Esophagus squamous epithelium (tissue), 5 donors: ENCODE results near the gene SHKBP1. TPM values are rescaled to one million over a fixed set of nuclear protein-coding genes. Genes with fewer than 3 reads are reported as not detected.

Experiments
- DNase-seq: peaks from one replicate; lab custom pipeline; 2025; lab: John Stamatoyannopoulos, UW
- H3K27ac ChIP-seq, 4 donors: fragments of 200-600 bp; sonication (generic); one replicate each; pipeline ENCODE4 v1.5.1; 2016 to 2019; ENCODE audit warnings: mild to moderate bottlenecking in 1 of 4
- H3K27me3 ChIP-seq, 4 donors: fragments of 200-600 bp; sonication (generic); 1 replicate in 3 of 4; 2 replicates in 1 of 4; pipeline versions ENCODE4 v1.5.1 to v1.6.0; 2017 to 2021; ENCODE audit warnings: antibody characterized with exemption in 1 of 4
- H3K36me3 ChIP-seq, 3 donors: fragments of 200-600 bp; sonication (generic); one replicate each; pipeline ENCODE4 v1.5.1; 2016 to 2019
- H3K4me1 ChIP-seq, 3 donors: fragments of 200-600 bp; sonication (generic); one replicate each; pipeline ENCODE4 v1.5.1; 2017 to 2019
- H3K4me3 ChIP-seq, 4 donors: fragments of 200-600 bp; sonication (generic); 1 replicate in 3 of 4; 2 replicates in 1 of 4; pipeline ENCODE4 v1.5.1; 2016 to 2019; ENCODE audit warnings: mild to moderate bottlenecking in 2 of 4, moderate library complexity in 1 of 4
- H3K9me3 ChIP-seq, 3 donors: fragments of 200-600 bp; sonication (generic); one replicate each; pipeline ENCODE4 v1.5.1; 2016 to 2019
- CTCF ChIP-seq, 6 experiments: fragments of 450-650 bp in 4 of 6; fragments of 200-600 bp in 2 of 6; sonication (generic) in 2 of 6; IDR thresholded peaks; one replicate each; pipeline ENCODE4 v1.5.1; 2016 to 2019; ENCODE audit warnings: antibody characterized with exemption in 6 of 6, mild to moderate bottlenecking in 4 of 6, moderate library complexity in 4 of 6
- POLR2A ChIP-seq, 4 donors: fragments of 450-650 bp; IDR thresholded peaks; one replicate each; pipeline ENCODE4 v1.6.1; 2017; ENCODE audit warnings: antibody characterized with exemption in 4 of 4, mild to moderate bottlenecking in 4 of 4, moderate library complexity in 3 of 4
- WGBS, 2 donors: methylation state at CpG; one replicate each; pipeline ENCODE4 v1.1.5; 2018; 5-methylcytosine and 5-hydroxymethylcytosine counted together
- intact Hi-C: fragments of 100-400 bp; cut with DNase I; formaldehyde crosslinking; loops from one replicate; pipeline ENCODE4 v1.15.0; 2022
- total RNA-seq, 4 donors: library from RNA; depleted of rRNA; stranded (reverse); fragments of >200 nt; gene quantifications; one replicate each; pipeline ENCODE4 v1.1.0, GENCODE V29; 2016
- donor health status: DM: yes; HTN: yes; CAD: no.

The SHKBP1 gene
- total RNA-seq, 4 donors from 2014 or later: 42.3 to 77.9 (median 49.8) TPM

GRCh38 chr19:40578442-40578908 lies 1.8 kb downstream of the SHKBP1 start:
- H3K27me3 ChIP-seq: no peaks in the 10 kb centered on the region
- H3K4me3 ChIP-seq: no peak overlapping the region
- TF ChIP-seq CTCF (IDR thresholded peaks at IDR 0.05) (no peak), POLR2A (IDR thresholded peaks at IDR 0.05) (no peak)
- H3K36me3 ChIP-seq: peaks cover 6 to 43% (median 24%) of the 10 kb centered on the region in 3 donors
- intact Hi-C loops: no loop called here
- H3K27ac ChIP-seq: no peak overlapping the region
- H3K4me1 ChIP-seq: peaks cover 6 to 26% (median 15%) of the 10 kb centered on the region in 3 donors
- 76 to 93% methylated on average over 9 to 10 of the region's 12 CpGs for WGBS, 2 donors
- DNase-seq: no peak
- no peaks in the 10 kb centered on the region for H3K9me3 ChIP-seq

GRCh38 chr19:40580619-40581018 lies 3.9 kb downstream of the SHKBP1 start:
- Histone ChIP-seq H3K36me3 (peaks cover 6 to 64% (median 28%) of the 10 kb centered on the region in 3 donors), H3K4me1 (peaks cover 6 to 26% (median 15%) of the 10 kb centered on the region in 3 donors), H3K4me3 (no peak overlapping the region), H3K27ac (peak overlapping the region in 1 of 4 donors; percentile 63), H3K27me3 (no peaks in the 10 kb centered on the region), H3K9me3 (no peaks in the 10 kb centered on the region)
- intact Hi-C loops: no loop called here
- TF ChIP-seq CTCF (IDR thresholded peaks at IDR 0.05) (no peak), POLR2A (IDR thresholded peaks at IDR 0.05) (no peak)
- DNase-seq: no peak
- WGBS, 2 donors: 99 to 100% methylated on average over 3 to 11 of the region's 13 CpGs

GRCh38 chr19:40581531-40581930 lies 4.9 kb downstream of the SHKBP1 start:
- Histone ChIP-seq H3K27me3 (no peaks in the 10 kb centered on the region), H3K27ac (no peak overlapping the region), H3K9me3 (no peaks in the 10 kb centered on the region), H3K4me3 (no peak overlapping the region), H3K36me3 (peaks cover 6 to 73% (median 28%) of the 10 kb centered on the region in 3 donors), H3K4me1 (peaks cover 6 to 17% (median 11%) of the 10 kb centered on the region in 3 donors)
- WGBS, 2 donors: 93 to 96% methylated on average over 5 of the region's 5 CpGs
- no peak for DNase-seq
- TF ChIP-seq CTCF (IDR thresholded peaks at IDR 0.05): no peak
- intact Hi-C loops: no loop called here

GRCh38 chr19:40582467-40582866 lies 5.8 kb downstream of the SHKBP1 start:
- TF ChIP-seq CTCF (IDR thresholded peaks at IDR 0.05): no peak
- no peak for TF ChIP-seq POLR2A (IDR thresholded peaks at IDR 0.05)
- Histone ChIP-seq H3K36me3 (peaks cover 6 to 83% (median 28%) of the 10 kb centered on the region in 3 donors), H3K27ac (no peak overlapping the region), H3K9me3 (no peaks in the 10 kb centered on the region), H3K4me1 (peaks cover 1 to 12% (median 8%) of the 10 kb centered on the region in 3 donors), H3K4me3 (no peak overlapping the region), H3K27me3 (no peaks in the 10 kb centered on the region)
- intact Hi-C loops: no loop called here
- DNase-seq: no peak
- WGBS, 2 donors: 86 to 94% methylated on average over 1 to 2 of the region's 2 CpGs

GRCh38 chr19:40583283-40583682 lies 6.6 kb downstream of the SHKBP1 start:
- Histone ChIP-seq H3K27ac (no peak overlapping the region), H3K4me1 (peaks cover 0 to 4% (median under 1%) of the 10 kb centered on the region in 3 donors), H3K4me3 (no peak overlapping the region), H3K36me3 (peaks cover 6 to 91% (median 28%) of the 10 kb centered on the region in 3 donors), H3K9me3 (no peaks in the 10 kb centered on the region), H3K27me3 (no peaks in the 10 kb centered on the region)
- DNase-seq: no peak
- TF ChIP-seq CTCF (IDR thresholded peaks at IDR 0.05): no peak
- TF ChIP-seq POLR2A (IDR thresholded peaks at IDR 0.05): no peak
- intact Hi-C loops: no loop called here
- WGBS, 2 donors: 88 to 96% methylated on average over 5 to 9 of the region's 14 CpGs
